H1 (cell line): ENCODE measurements around the gene ZMAT1. TPM values are rescaled to one million over a fixed set of nuclear protein-coding genes. Genes with fewer than 3 reads are reported as not detected.

Experiments used
- ASH2L ChIP-seq: fragments of 200-600, 300-600 bp; sonication (generic); IDR thresholded peaks from one replicate; pipeline ENCODE4 v1.7.1; 2017; ENCODE audit warnings: low read length
- POLR2AphosphoS5 ChIP-seq: IDR thresholded peaks from 2 replicates; pipeline ENCODE4 v1.6.1; 2011; ENCODE audit warnings: low read depth, low read length
- SUZ12 ChIP-seq: fragments of 200-600 bp; sonication (generic); IDR thresholded peaks from 2 replicates; pipeline ENCODE4 v1.6.1; 2012; ENCODE audit warnings: mild to moderate bottlenecking, inconsistent platforms, low read length, moderate library complexity, mixed read lengths
- polyA plus RNA-seq, 7 experiments: library from polyadenylated mRNA; depleted of rRNA in 3 of 7; stranded (reverse) in 5 of 7; unstranded in 2 of 7; fragments of >200 nt in 5 of 7; fragments of 200-250 nt in 2 of 7; gene quantifications; 1 replicate in 5 of 7; 2 replicates in 1 of 7; 4 replicates in 1 of 7; pipeline versions ENCODE4 v1.2.1 to v1.2.3, GENCODE V29; 2011 to 2013; ENCODE audit warnings: missing spikeins in 2 of 7, mixed read lengths in 2 of 7
- total RNA-seq: library from RNA; stranded (reverse); fragmentation: NEBNext Ultra II Directional; extraction: Animal tissue kit (Norgen Biotek cat#: 25700); gene quantifications from 2 replicates; pipeline ENCODE4 v1.2.1, GENCODE V29; 2021

The ZMAT1 gene
- total and polyA plus RNA-seq, 2 of the 8 experiments (the other 6 are each of a cell fraction or from before 2014, with no cell fraction given) = 1.3 to 1.4 TPM

GRCh38 chrX:101931488-101932248 is at the start of gene ZMAT1 (continued):
- peak; percentile 75 for TF ChIP-seq ASH2L
- TF ChIP-seq POLR2AphosphoS5 = peak; percentile 92
- TF ChIP-seq SUZ12 = no peak
